ENCODE measurements around the gene MACROD2.
"Not testable (repeated sequence)": the region's sequence is repeated elsewhere in the genome, so short reads cannot be mapped to it uniquely, and the experiment has no call there.

MACROD2 gene

GRCh38 chr20:14191559-14191958 is 196.2 kb downstream of the MACROD2 start:
- no peak for DNase-seq (ENCODE audit: low read depth in 2 of 2)

GRCh38 chr20:14193443-14193842 is 198.1 kb downstream of the MACROD2 start:
- DNase-seq (ENCODE audit: low read depth in 2 of 2) = no peak

GRCh38 chr20:14193885-14194284 is 198.6 kb downstream of the MACROD2 start:
- DNase-seq (ENCODE audit: low read depth in 2 of 2) = no peak

- peak; percentile 70 to 76 for DNase-seq (ENCODE audit: low read depth in 2 of 2)
Measured at GRCh38 chr20:14197097-14197496, 201.8 kb downstream of the MACROD2 start.

GRCh38 chr20:14198416-14198815 is 203.1 kb downstream of the MACROD2 start:
- DNase-seq (ENCODE audit: low read depth in 2 of 2) = no peak

- DNase-seq (ENCODE audit: low read depth in 2 of 2) = no peak
Measured at GRCh38 chr20:14199111-14199510, 203.8 kb downstream of the MACROD2 start.

- DNase-seq (ENCODE audit: low read depth in 2 of 2) = no peak
Measured at GRCh38 chr20:14203657-14204056, 208.3 kb downstream of the MACROD2 start.

GRCh38 chr20:14207591-14207990 is 212.3 kb downstream of the MACROD2 start:
- no peak for DNase-seq (ENCODE audit: low read depth in 2 of 2)

GRCh38 chr20:14208956-14209355 is 213.6 kb downstream of the MACROD2 start:
- no peak for DNase-seq (ENCODE audit: low read depth in 2 of 2)

- DNase-seq (ENCODE audit: low read depth in 2 of 2) = no peak
Measured at GRCh38 chr20:14210146-14210545, 214.8 kb downstream of the MACROD2 start.

- no peak for DNase-seq (ENCODE audit: low read depth in 2 of 2)
Measured at GRCh38 chr20:14214046-14214445, 218.7 kb downstream of the MACROD2 start.

- DNase-seq (ENCODE audit: low read depth in 2 of 2) = not testable (repeated sequence)
Measured at GRCh38 chr20:14215880-14216279, 220.6 kb downstream of the MACROD2 start.

GRCh38 chr20:14219801-14220461 is 224.6 kb downstream of the MACROD2 start:
- no peak for DNase-seq (ENCODE audit: low read depth in 2 of 2)

GRCh38 chr20:14220986-14221385 is 225.7 kb downstream of the MACROD2 start:
- DNase-seq (ENCODE audit: low read depth in 2 of 2) = no peak

- DNase-seq (ENCODE audit: low read depth in 2 of 2) = no peak
Measured at GRCh38 chr20:14223806-14224205, 228.5 kb downstream of the MACROD2 start.

GRCh38 chr20:14226051-14227049 is 231.0 kb downstream of the MACROD2 start:
- DNase-seq (ENCODE audit: low read depth in 2 of 2) = not testable (repeated sequence)

- no peak for DNase-seq (ENCODE audit: low read depth in 2 of 2)
Measured at GRCh38 chr20:14232650-14233049, 237.3 kb downstream of the MACROD2 start.

- peak; percentile 38 to 44 for DNase-seq (ENCODE audit: low read depth in 2 of 2)
Measured at GRCh38 chr20:14234666-14235295, 239.5 kb downstream of the MACROD2 start.

GRCh38 chr20:14235355-14235754 is 240.0 kb downstream of the MACROD2 start:
- DNase-seq (ENCODE audit: low read depth in 2 of 2) = peak; percentile 58 to 65

- peak in 1 of 2 experiments; percentile 26 for DNase-seq (ENCODE audit: low read depth in 2 of 2)
Measured at GRCh38 chr20:14245368-14245970, 250.2 kb downstream of the MACROD2 start.

GRCh38 chr20:14259689-14260088 is 264.4 kb downstream of the MACROD2 start:
- peak; percentile 50 to 56 for DNase-seq (ENCODE audit: low read depth in 2 of 2)

- no peak for DNase-seq (ENCODE audit: low read depth in 2 of 2)
Measured at GRCh38 chr20:14260367-14260766, 265.1 kb downstream of the MACROD2 start.
